HG03139 (cell line): ENCODE measurements around the gene ENOX1.

ENCODE experiments used
- ATAC-seq: cut with Tn5 transposase; IDR thresholded peaks from one replicate; pipeline ENCODE4 v1.9.1; 2021; ENCODE audit not compliant: unreplicated experiment

ENOX1 gene

GRCh38 chr13:43675577-43675976 is 111.2 kb downstream of the ENOX1 start:
- no peak for ATAC-seq

GRCh38 chr13:43669964-43670363 is 116.8 kb downstream of the ENOX1 start:
- ATAC-seq: no peak

- ATAC-seq: no peak
These were observed 117.7 kb downstream of the ENOX1 start for GRCh38 chr13:43669101-43669500.

GRCh38 chr13:43666403-43666802 is 120.4 kb downstream of the ENOX1 start:
- ATAC-seq: no peak

- ATAC-seq: no peak
These were observed 121.4 kb downstream of the ENOX1 start for GRCh38 chr13:43665388-43665787.

- ATAC-seq: no peak
These were observed 122.0 kb downstream of the ENOX1 start for GRCh38 chr13:43664700-43665191.

DNA sequence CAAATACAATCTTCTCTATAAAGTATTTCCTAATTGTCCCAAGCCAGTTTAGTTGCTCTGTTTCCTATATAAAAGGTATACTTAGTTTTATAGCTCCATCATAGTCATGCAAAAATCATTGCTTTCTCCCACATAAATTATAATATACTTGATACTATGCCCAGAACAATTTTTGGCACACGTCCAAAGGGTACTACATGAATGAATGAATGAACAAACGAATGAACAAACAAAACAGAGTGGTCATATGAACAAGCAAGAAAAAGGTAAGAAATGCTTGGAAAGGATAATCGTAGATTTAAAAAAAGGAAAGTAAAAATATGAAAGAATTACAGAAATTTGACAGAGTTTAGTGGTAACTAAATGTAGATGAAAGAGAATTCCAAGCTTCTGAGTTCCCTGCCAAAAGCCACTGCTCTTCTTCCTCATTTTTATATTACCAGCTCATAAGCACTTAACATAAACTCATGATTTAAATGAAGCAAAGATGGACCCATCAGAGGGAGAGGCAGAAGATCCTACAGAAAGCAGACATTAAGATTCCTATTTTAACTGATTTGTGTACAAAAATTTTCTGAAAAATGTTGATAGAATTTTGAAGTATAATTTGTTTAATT is 123.2 kb downstream of the ENOX1 start:
- no peak for ATAC-seq

DNA sequence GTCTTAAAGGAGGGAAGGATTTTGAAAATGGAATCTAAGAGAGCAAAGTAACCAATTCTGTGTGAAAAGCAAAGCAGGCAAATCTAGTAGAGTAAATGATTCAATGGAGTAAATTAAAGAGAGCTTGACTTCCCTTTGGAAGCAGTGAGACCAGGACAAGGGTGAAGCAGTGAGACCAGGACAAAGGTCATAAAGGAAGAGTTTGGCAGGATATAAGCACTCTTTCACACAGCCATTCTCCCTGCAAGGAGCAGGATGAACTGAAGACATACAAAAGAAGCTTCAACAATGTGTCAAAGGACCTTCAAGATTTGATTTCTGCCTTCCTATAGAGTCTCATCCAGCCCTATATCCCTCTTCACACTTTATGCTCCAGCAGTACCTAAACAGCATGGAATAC is 123.8 kb downstream of the ENOX1 start:
- ATAC-seq: no peak

- no peak for ATAC-seq
These were observed 125.5 kb downstream of the ENOX1 start for GRCh38 chr13:43661161-43661830.

- no peak for ATAC-seq
These were observed 129.3 kb downstream of the ENOX1 start for GRCh38 chr13:43657485-43657884.

DNA sequence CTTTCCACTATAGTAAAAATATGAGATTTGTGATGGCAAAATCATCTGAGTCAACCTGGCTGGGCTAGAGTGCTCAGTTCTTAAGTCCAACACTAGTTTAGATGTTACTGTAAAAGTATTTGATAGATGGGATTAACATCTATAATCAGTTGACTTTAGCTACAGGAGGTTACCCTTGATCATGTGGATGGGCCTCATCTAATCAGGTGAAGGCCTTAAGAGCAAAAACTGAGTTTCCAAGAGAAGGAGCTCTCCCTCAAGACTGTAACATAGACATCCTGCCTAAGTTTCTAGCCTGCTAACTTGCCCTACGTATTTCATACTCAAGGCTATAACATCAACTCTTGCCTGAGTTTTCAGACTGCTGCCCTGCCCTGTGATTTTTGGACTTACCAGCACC is 132.8 kb downstream of the ENOX1 start:
- no peak for ATAC-seq

- ATAC-seq: no peak
These were observed 133.4 kb downstream of the ENOX1 start for GRCh38 chr13:43653395-43653794.

DNA sequence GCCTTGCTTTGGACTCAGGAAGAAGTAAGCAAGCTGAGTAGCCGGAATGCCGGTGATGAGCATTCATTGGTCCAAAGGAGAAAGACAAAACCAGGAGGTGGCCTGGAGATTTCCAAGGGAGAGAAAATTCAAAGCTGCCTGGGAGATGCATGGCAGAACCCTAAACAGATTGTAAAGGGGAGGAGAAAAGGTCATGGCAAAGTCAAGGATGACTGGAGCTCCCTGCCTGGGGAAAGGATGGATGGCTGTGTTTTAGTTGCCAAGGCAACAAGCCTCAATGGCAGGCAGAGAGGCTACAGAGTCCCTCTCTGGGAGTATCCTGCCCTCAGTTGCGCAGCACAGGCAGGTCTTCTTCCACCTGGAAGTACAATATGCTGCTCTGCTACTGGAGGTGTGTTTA is 134.0 kb downstream of the ENOX1 start:
- ATAC-seq: no peak

- ATAC-seq: no peak
These were observed 135.9 kb downstream of the ENOX1 start for GRCh38 chr13:43650882-43651281.

DNA sequence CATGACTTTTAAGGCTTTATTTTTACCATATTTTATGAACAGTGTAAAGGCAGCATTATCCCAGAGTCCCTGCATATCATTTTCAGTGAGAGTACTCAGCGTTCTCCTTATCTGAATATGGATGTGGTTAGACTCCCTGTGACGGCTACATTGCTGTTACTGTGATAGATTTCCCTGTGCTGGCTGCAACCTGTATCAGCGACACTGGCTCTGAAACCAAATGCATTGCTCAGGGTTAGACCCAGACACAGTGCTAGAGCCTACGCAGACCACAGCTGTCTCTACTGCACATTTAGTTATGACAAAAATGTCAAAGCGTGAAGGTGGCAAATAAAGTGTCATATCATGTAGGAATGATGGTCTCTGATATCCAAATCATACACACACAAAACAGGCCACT is 138.0 kb downstream of the ENOX1 start:
- no peak for ATAC-seq

- ATAC-seq: no peak
These were observed 139.3 kb downstream of the ENOX1 start for GRCh38 chr13:43647471-43647870.

- ATAC-seq: no peak
These were observed 146.3 kb downstream of the ENOX1 start for GRCh38 chr13:43640476-43640875.

DNA sequence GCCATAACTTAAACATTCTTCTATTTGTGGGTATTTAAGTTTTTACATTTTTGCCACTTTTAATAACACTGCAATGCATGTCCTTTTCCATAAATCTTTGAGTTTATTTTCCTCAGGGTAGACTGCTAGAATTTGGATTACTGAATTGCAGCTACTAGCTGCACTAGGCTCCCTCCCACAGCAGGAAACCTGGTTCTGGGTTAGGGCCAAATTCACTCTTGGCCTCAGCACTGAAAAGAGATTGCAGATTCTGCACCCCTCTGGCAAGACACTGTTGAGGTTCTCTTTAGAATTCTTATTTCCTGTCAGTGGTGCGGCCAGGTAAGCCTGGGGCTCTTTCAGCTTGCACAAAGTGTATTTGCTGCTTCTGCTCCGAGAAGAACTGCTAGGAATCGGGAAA is 155.7 kb downstream of the ENOX1 start:
- no peak for ATAC-seq

- ATAC-seq: no peak
These were observed 156.9 kb downstream of the ENOX1 start for GRCh38 chr13:43629691-43630480.

DNA sequence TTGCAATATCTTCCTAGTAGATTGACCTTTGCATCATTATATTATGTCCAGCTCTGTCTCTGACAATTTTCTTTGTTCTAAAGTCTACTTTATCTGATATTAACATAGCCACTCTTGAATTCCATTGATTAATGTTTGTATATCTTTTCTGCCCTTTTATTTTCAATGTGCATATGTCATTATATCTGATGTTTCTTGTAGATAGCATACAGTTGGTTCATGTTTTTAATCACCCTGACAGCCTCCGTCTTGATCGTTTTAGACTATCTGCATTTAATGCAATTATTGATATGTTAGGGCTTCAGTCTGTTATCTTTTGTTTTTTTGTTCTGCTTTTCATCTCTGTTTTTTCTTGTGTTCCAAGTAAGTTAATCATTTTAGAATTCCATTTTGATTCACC is 159.8 kb downstream of the ENOX1 start:
- ATAC-seq: no peak

DNA sequence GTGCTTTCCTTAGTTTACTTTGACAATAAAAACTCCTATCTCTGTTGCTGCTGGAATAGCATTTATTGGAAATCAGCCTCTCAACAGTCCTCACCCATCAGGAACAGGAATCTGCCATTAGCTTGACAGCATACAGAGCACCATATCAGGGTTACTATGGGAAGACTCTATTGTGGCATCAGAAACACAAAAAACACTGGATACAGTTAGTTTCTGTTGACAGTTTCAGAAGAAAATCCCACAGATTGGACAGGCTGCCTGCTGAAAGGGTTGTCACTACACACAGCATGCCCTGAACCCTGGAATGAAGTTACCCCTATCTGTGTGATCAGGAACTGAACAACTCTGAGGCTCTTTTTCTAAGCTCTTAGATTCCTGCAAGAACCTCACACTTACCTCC is 172.7 kb downstream of the ENOX1 start:
- no peak for ATAC-seq
